Osteocyte (in vitro differentiated cells): ENCODE measurements around the gene LTB4R2. TPM values are rescaled to one million over a fixed set of nuclear protein-coding genes. Genes with fewer than 3 reads are reported as not detected.

ENCODE experiments used
- DNase-seq: peaks from one replicate; pipeline ENCODE4 v3.0.0; 2021; ENCODE audit warnings: mixed read lengths; ENCODE audit not compliant: unreplicated experiment; ENCODE audit errors: extremely low spot score
- H3K27ac Mint-ChIP-seq: one replicate; pipeline ENCODE4 v1.8.0; 2021; ENCODE audit warnings: mild to moderate bottlenecking, mixed read lengths; ENCODE audit not compliant: unreplicated experiment
- H3K27me3 Mint-ChIP-seq: one replicate; pipeline ENCODE4 v1.8.0; 2021; ENCODE audit warnings: mixed read lengths; ENCODE audit not compliant: unreplicated experiment
- H3K36me3 Mint-ChIP-seq: one replicate; pipeline ENCODE4 v1.8.0; 2021; ENCODE audit warnings: mixed read lengths; ENCODE audit not compliant: unreplicated experiment
- H3K4me1 Mint-ChIP-seq: one replicate; pipeline ENCODE4 v1.8.0; 2021; ENCODE audit warnings: mixed read lengths; ENCODE audit not compliant: unreplicated experiment
- H3K4me3 Mint-ChIP-seq: one replicate; pipeline ENCODE4 v1.8.0; 2021; ENCODE audit warnings: mild to moderate bottlenecking, moderate library complexity, mixed read lengths; ENCODE audit not compliant: unreplicated experiment
- H3K9me3 Mint-ChIP-seq: one replicate; pipeline ENCODE4 v1.8.0; 2021; ENCODE audit warnings: mixed read lengths; ENCODE audit not compliant: unreplicated experiment
- CTCF ChIP-seq: fragments of 200-600 bp; sonication (generic); IDR thresholded peaks from 2 replicates; pipeline ENCODE4 v1.5.0; 2021; ENCODE audit warnings: antibody characterized with exemption, mild to moderate bottlenecking, moderate library complexity
- total RNA-seq: library from RNA; stranded (reverse); gene quantifications from 2 replicates; pipeline ENCODE4 v1.2.1, GENCODE V29; 2021

The LTB4R2 gene
- total RNA-seq, 1 donor from 2014 or later: 14.9 TPM

DNA sequence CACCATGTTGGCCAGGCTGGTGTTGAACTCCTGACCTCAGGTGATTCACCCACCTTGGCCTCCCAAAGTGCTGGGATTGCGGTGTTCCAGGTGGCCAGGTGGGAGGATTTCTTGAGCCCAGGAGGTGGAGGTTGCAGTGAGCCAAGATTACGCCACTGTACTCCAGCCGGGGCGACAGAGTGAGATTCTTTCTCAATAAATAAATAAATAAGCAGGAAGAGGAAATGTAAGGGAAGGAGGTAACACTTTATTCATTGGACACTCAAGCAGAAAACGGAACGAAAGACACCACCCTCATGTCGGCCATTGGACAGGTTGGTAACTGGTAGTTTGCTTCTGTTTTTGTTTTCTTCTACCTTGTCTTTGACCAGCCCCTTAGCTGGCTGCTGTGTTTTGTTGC lies 45.1 kb downstream of the LTB4R2 start:
- peaks cover 12% of the 10 kb centered on the region for H3K4me1 Mint-ChIP-seq
- no peak overlapping the region for H3K27ac Mint-ChIP-seq
- no peak for DNase-seq
- H3K4me3 Mint-ChIP-seq: no peak overlapping the region
- peaks cover 40% of the 10 kb centered on the region for H3K27me3 Mint-ChIP-seq
- TF ChIP-seq CTCF: no peak
- H3K9me3 Mint-ChIP-seq: no peaks in the 10 kb centered on the region
- no peaks in the 10 kb centered on the region for H3K36me3 Mint-ChIP-seq

- Mint-ChIP-seq H3K4me1 (peaks cover 12% of the 10 kb centered on the region), H3K27me3 (peaks cover 29% of the 10 kb centered on the region), H3K27ac (no peak overlapping the region), H3K9me3 (no peaks in the 10 kb centered on the region), H3K36me3 (no peaks in the 10 kb centered on the region), H3K4me3 (no peak overlapping the region)
- no peak for DNase-seq
- TF ChIP-seq CTCF: no peak
Observed at GRCh38 chr14:24356208-24356607, 46.3 kb downstream of the LTB4R2 start.

DNA sequence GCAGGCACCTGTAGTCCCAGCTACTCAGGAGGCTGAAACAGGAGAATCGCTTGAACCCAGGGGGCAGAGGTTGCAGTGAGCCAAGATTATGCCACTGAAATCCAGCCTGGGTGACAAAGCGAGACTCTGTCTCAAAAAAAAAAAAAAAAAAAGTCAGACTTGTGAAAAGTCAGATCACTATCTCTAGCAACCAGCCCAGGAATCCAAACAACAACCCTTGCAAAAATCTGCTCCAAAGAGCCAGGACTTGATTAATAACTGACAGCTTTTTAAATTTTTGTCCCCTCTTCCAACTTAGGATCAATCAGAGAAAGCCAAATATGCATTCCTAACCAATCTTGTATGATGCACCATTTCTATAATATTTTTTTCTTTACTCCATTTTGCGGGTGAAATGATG lies 50.3 kb downstream of the LTB4R2 start:
- H3K27ac Mint-ChIP-seq: no peak overlapping the region
- TF ChIP-seq CTCF: no peak
- no peaks in the 10 kb centered on the region for H3K27me3 Mint-ChIP-seq
- peaks cover 5% of the 10 kb centered on the region for H3K4me1 Mint-ChIP-seq
- no peak for DNase-seq
- no peaks in the 10 kb centered on the region for H3K9me3 Mint-ChIP-seq
- no peak overlapping the region for H3K4me3 Mint-ChIP-seq
- H3K36me3 Mint-ChIP-seq: no peaks in the 10 kb centered on the region

GRCh38 chr14:24361326-24361725 lies 51.4 kb downstream of the LTB4R2 start:
- no peak for TF ChIP-seq CTCF

More at GRCh38 chr14:24361326-24361725, 51.4 kb downstream of the LTB4R2 start:
- H3K27me3 Mint-ChIP-seq: no peaks in the 10 kb centered on the region
- H3K27ac Mint-ChIP-seq: no peak overlapping the region
- peaks cover 15% of the 10 kb centered on the region for H3K4me1 Mint-ChIP-seq
- no peak for DNase-seq
- H3K36me3 Mint-ChIP-seq: no peaks in the 10 kb centered on the region
- no peak overlapping the region for H3K4me3 Mint-ChIP-seq
- H3K9me3 Mint-ChIP-seq: no peaks in the 10 kb centered on the region

Other genes with a start within 250 kb of the LTB4R2 start
- not detected in 2 replicates for gene CPNE6, start 238.6 kb upstream of the LTB4R2 start, total RNA-seq
- 66.0 and 75.1 TPM in 2 replicates for gene PCK2, start 215.8 kb upstream of the LTB4R2 start, total RNA-seq
- gene DCAF11, start 195.4 kb upstream of the LTB4R2 start, total RNA-seq: 50.2 and 52.8 TPM in 2 replicates
- gene NRL, start 195.2 kb upstream of the LTB4R2 start, total RNA-seq: 1.2 and 1.9 TPM in 2 replicates
- 0.63 and 0.73 TPM in 2 replicates for gene FITM1, start 179.5 kb upstream of the LTB4R2 start, total RNA-seq
- 154 and 156 TPM in 2 replicates for gene PSME1, start 173.9 kb upstream of the LTB4R2 start, total RNA-seq
- gene EMC9, start 168.5 kb upstream of the LTB4R2 start, total RNA-seq: 13.6 and 15.6 TPM in 2 replicates
- gene PSME2, start 163.5 kb upstream of the LTB4R2 start, total RNA-seq: 86.2 and 91.8 TPM in 2 replicates
- 65.9 and 66.5 TPM in 2 replicates for gene RNF31, start 162.6 kb upstream of the LTB4R2 start, total RNA-seq
- gene IRF9, start 148.9 kb upstream of the LTB4R2 start, total RNA-seq: 58.9 and 62.5 TPM in 2 replicates
- gene REC8, start 138.1 kb upstream of the LTB4R2 start, total RNA-seq: 8.1 and 11.5 TPM in 2 replicates
- gene IPO4, start 121.3 kb upstream of the LTB4R2 start, total RNA-seq: 34.6 and 36.5 TPM in 2 replicates
- gene TM9SF1, start 114.7 kb upstream of the LTB4R2 start, total RNA-seq: 69.5 and 81.8 TPM in 2 replicates
- gene TSSK4, start 104.4 kb upstream of the LTB4R2 start, total RNA-seq: not detected in 2 replicates
- 38.1 and 45.3 TPM in 2 replicates for gene CHMP4A, start 96.7 kb upstream of the LTB4R2 start, total RNA-seq
- 23.8 and 25.4 TPM in 2 replicates for gene MDP1, start 94.1 kb upstream of the LTB4R2 start, total RNA-seq
- 158 and 164 TPM in 2 replicates for gene NEDD8, start 77.8 kb upstream of the LTB4R2 start, total RNA-seq
- 61.7 and 68.7 TPM in 2 replicates for gene GMPR2, start 77.2 kb upstream of the LTB4R2 start, total RNA-seq
- gene TINF2, start 67.5 kb upstream of the LTB4R2 start, total RNA-seq: 69.2 and 75.7 TPM in 2 replicates
- gene TGM1, start 47.0 kb upstream of the LTB4R2 start, total RNA-seq: 2.1 and 2.3 TPM in 2 replicates
- gene RABGGTA, start 38.5 kb upstream of the LTB4R2 start, total RNA-seq: 26.1 and 30.8 TPM in 2 replicates
- gene DHRS1, start 10.4 kb upstream of the LTB4R2 start, total RNA-seq: 24.6 and 27.0 TPM in 2 replicates
- 27.8 and 28.2 TPM in 2 replicates for gene NOP9, start 10.3 kb upstream of the LTB4R2 start, total RNA-seq
- gene CIDEB, start 2.2 kb upstream of the LTB4R2 start, total RNA-seq: not detected in 2 replicates
- gene LTB4R, start 1.4 kb downstream of the LTB4R2 start, total RNA-seq: 10.0 and 11.3 TPM in 2 replicates
- 25.3 and 26.5 TPM in 2 replicates for gene ADCY4, start 24.9 kb downstream of the LTB4R2 start, total RNA-seq
- 0.78 and 1.3 TPM in 2 replicates for gene RIPK3, start 29.9 kb downstream of the LTB4R2 start, total RNA-seq
- 197 and 223 TPM in 2 replicates for gene NFATC4, start 58.0 kb downstream of the LTB4R2 start, total RNA-seq
- 39.6 and 40.2 TPM in 2 replicates for gene NYNRIN, start 88.9 kb downstream of the LTB4R2 start, total RNA-seq
- gene CBLN3, start 119.5 kb downstream of the LTB4R2 start, total RNA-seq: 5.5 and 6.1 TPM in 2 replicates
- 59.9 and 60.9 TPM in 2 replicates for gene KHNYN, start 119.8 kb downstream of the LTB4R2 start, total RNA-seq
- gene SDR39U1, start 132.6 kb downstream of the LTB4R2 start, total RNA-seq: 53.9 and 54.6 TPM in 2 replicates
- not detected in 2 replicates for gene CMA1, start 198.1 kb downstream of the LTB4R2 start, total RNA-seq